HFFc6 (cell line): ENCODE measurements around the gene SDHAF1. TPM values are rescaled to one million over a fixed set of nuclear protein-coding genes. Genes with fewer than 3 reads are reported as not detected.

Experiments used
- DNase-seq: peaks from one replicate; pipeline ENCODE4 v3.0.0-alpha.2; 2018
- H3K27ac Mint-ChIP-seq: 2 replicates; pipeline ENCODE4 v1.8.0; 2020; ENCODE audit warnings: mild to moderate bottlenecking, mixed read lengths
- H3K27me3 Mint-ChIP-seq: 2 replicates; pipeline ENCODE4 v1.8.0; 2021; ENCODE audit warnings: mild to moderate bottlenecking, moderate library complexity, mixed read lengths; ENCODE audit not compliant: insufficient read depth
- H3K36me3 Mint-ChIP-seq: 2 replicates; pipeline ENCODE4 v1.8.0; 2021; ENCODE audit warnings: low read depth, mixed read lengths
- H3K4me1 Mint-ChIP-seq: 2 replicates; pipeline ENCODE4 v1.8.0; 2020; ENCODE audit warnings: low read depth, mixed read lengths
- H3K4me3 Mint-ChIP-seq: 2 replicates; pipeline ENCODE4 v1.8.0; 2020; ENCODE audit warnings: mild to moderate bottlenecking, moderate library complexity, mixed read lengths
- H3K9me3 Mint-ChIP-seq: 2 replicates; pipeline ENCODE4 v1.8.0; 2020; ENCODE audit warnings: mild to moderate bottlenecking, mixed read lengths
- total RNA-seq, 6 experiments: library from RNA; stranded (reverse); fragmentation: NEBNext Ultra II Directional; extraction: Animal tissue kit (Norgen Biotek cat#: 25700); gene quantifications; 2 replicates in 1 of 6; 3 replicates in 5 of 6; pipeline ENCODE4 v1.2.3, GENCODE V29; 2021
- TF ChIP-seq, protein P1 (sequence below): fragments of 200-600 bp; sonication (generic); IDR thresholded peaks from 2 replicates; pipeline ENCODE4 v1.5.0; 2021; ENCODE audit warnings: antibody characterized with exemption, mild to moderate bottlenecking

SDHAF1 gene
- total RNA-seq, 6 experiments from 2014 or later = 8.2 to 12.5 (median 8.9) TPM

DNA sequence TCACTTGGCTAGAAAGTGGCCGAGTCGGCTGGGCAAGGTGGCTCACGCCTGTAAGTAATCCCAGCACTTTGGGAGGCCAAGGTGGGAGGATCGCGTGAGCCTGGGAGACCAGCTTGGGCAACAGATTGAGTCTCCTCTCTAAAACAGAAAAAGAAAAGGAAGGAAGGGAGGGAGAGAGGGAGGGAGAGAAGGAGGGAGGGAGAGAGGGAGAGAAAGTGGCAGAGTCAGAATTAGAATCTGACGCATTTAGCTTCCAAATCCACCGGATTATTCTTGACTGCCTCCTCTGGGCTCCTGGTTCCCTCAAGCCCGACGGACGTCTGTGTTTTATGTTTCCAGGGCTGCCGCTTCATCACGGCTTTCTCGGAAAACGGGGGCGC is 36.3 kb upstream of the SDHAF1 start:
- TF ChIP-seq, protein P1, sequence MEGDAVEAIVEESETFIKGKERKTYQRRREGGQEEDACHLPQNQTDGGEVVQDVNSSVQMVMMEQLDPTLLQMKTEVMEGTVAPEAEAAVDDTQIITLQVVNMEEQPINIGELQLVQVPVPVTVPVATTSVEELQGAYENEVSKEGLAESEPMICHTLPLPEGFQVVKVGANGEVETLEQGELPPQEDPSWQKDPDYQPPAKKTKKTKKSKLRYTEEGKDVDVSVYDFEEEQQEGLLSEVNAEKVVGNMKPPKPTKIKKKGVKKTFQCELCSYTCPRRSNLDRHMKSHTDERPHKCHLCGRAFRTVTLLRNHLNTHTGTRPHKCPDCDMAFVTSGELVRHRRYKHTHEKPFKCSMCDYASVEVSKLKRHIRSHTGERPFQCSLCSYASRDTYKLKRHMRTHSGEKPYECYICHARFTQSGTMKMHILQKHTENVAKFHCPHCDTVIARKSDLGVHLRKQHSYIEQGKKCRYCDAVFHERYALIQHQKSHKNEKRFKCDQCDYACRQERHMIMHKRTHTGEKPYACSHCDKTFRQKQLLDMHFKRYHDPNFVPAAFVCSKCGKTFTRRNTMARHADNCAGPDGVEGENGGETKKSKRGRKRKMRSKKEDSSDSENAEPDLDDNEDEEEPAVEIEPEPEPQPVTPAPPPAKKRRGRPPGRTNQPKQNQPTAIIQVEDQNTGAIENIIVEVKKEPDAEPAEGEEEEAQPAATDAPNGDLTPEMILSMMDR = no peak
- H3K36me3 Mint-ChIP-seq = peaks cover 5% of the 10 kb centered on the region; the same call in 1 of the 2 replicates

DNA sequence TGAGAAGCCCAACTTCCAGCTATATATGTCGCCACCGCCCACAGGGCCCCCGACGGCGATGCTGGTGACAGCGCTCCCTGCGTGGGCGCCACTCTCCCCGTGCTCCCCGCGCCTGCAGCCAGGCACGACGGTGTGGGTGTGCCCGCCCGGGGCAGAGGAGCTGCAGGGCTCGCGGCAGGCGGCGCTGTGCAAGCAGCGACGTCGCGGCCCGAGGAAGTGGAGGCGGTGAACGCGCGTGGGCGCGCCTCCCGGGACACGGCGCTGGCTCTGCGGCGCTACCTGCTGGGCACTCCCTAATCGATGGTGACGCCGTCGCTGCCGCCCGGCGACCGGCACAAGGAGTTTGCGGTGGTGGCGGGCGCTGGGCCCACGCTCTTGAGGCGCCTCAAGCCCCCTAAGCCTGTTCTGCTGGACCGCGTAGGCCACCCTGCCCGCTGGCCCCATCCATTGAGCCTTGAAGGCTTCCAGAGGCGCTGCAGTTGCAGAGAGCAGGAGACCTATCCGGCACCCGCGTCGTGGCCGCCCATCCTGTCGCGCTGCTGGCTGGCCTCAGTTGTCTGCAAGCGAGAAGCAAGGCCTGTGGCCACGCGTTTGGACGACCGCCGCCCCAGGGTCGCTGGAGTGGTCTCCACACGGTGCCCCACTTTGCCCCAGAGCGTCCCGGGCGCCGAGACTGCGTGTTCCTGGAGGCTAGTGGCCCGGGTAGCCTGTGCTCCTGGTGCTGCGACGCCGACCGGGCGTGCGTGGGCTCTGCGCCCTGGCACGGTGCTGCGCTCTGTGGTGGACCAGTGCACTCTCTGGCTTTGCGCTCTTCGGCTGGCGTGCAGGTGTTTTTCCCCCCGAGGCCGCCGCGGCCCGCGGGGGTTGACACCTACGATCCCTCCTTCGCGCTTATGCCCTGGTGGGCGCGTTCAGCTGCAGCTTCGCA is 35.7 kb upstream of the SDHAF1 start:
- TF ChIP-seq, protein P1 = peak; percentile 59
- H3K27me3 Mint-ChIP-seq = peaks cover 28% of the 10 kb centered on the region

More for the DNA sequence above, 36.3 kb upstream of the SDHAF1 start:
- H3K4me3 Mint-ChIP-seq = no peak overlapping the region
- peaks cover 11% of the 10 kb centered on the region; the same call in 1 of the 2 replicates for H3K9me3 Mint-ChIP-seq
- DNase-seq = no peak
- peaks cover 28% of the 10 kb centered on the region for H3K27me3 Mint-ChIP-seq
- no peaks in the 10 kb centered on the region for H3K4me1 Mint-ChIP-seq
- no peak overlapping the region for H3K27ac Mint-ChIP-seq

DNA sequence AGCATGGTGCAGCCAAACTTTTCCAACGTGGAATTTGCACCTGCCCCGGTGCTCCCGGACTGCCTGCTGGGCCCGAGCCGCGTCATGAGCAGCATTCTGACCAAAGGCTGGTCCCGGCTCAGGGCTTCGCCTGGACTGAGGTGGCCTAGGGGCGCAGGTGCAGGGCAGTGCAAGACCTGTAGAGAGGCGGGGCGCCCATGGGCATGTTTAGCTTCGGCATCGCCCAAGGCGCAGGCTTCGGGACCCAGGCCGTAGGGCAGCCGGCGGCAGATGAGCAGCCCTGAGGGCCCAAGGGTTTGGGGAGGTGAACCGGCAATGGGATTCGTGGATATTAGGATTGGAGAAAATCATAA is 35.0 kb upstream of the SDHAF1 start:
- peaks cover 5% of the 10 kb centered on the region; the same call in 1 of the 2 replicates for H3K36me3 Mint-ChIP-seq
- TF ChIP-seq, protein P1 = no peak
- no peaks in the 10 kb centered on the region for H3K4me1 Mint-ChIP-seq
- H3K27me3 Mint-ChIP-seq = peaks cover 28% of the 10 kb centered on the region
- no peak overlapping the region for H3K4me3 Mint-ChIP-seq
- no peak for DNase-seq
- peaks cover 11% of the 10 kb centered on the region; the same call in 1 of the 2 replicates for H3K9me3 Mint-ChIP-seq
- H3K27ac Mint-ChIP-seq = no peak overlapping the region

More for the DNA sequence above, 35.7 kb upstream of the SDHAF1 start:
- Mint-ChIP-seq H3K27ac (no peak overlapping the region), H3K9me3 (peaks cover 11% of the 10 kb centered on the region; the same call in 1 of the 2 replicates), H3K4me3 (no peak overlapping the region), H3K4me1 (no peaks in the 10 kb centered on the region), H3K36me3 (peaks cover 5% of the 10 kb centered on the region; the same call in 1 of the 2 replicates)
- DNase-seq = no peak

DNA sequence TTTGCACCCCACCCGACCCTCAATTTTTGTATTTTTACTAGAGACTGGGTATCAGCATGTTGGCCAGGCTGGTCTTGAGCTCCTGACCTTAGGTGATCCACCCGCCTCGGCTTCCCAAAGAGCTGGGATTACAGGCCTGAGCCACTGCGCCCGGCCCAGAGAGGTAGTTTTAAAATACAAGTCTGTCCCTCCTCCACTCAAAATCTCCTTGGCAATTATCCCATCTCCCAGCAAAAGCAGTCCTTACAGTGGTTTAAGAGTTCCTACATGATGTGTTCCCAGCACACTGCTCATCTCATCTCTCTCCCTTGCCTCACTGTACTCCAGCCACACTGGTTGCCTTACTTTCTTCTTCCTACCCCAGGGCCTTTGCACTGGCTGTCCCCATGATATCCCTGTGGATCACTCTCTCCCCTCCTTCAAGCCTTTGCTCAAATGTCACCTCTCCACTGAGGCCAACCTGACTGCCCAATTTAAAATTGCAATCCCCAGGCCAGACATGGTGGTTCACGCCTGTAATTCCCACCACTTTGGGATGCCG is 34.5 kb upstream of the SDHAF1 start:
- H3K27ac Mint-ChIP-seq = no peak overlapping the region; the same call in 1 of the 2 replicates
- H3K9me3 Mint-ChIP-seq = peaks cover 11% of the 10 kb centered on the region; the same call in 1 of the 2 replicates
- no peaks in the 10 kb centered on the region for H3K4me1 Mint-ChIP-seq
- TF ChIP-seq, protein P1 = no peak
- no peak for DNase-seq
- peaks cover 5% of the 10 kb centered on the region; the same call in 1 of the 2 replicates for H3K36me3 Mint-ChIP-seq
- H3K4me3 Mint-ChIP-seq = no peak overlapping the region
- H3K27me3 Mint-ChIP-seq = peaks cover 28% of the 10 kb centered on the region

DNA sequence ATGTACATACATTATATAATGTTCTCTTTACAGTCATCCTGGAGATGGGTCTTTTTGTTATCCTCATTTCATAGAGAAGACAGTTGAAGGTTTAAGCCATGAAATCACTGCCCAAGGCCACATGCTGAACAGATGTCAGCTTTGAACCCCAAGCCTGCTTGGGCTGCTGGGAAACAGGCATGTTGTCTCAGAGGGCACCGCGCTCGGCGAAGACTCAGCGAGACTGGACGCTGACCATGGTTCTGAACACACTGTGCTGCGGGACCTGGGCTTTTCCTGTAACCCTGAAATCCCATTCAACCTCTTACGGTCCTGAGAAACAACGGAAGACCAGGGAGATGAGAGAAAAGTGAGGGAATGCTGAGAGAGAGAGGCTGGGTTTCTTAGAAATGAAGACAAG is 31.5 kb upstream of the SDHAF1 start:
- Mint-ChIP-seq H3K4me3 (no peak overlapping the region), H3K36me3 (no peaks in the 10 kb centered on the region), H3K27ac (no peak overlapping the region), H3K9me3 (no peaks in the 10 kb centered on the region), H3K4me1 (no peaks in the 10 kb centered on the region), H3K27me3 (peaks cover 17% of the 10 kb centered on the region)
- TF ChIP-seq, protein P1 = no peak
- DNase-seq = peak; percentile 22
